GM21825 (cell line): ENCODE measurements around the gene TNFRSF19.
"Not testable (repeated sequence)": the region's sequence is repeated elsewhere in the genome, so short reads cannot be mapped to it uniquely, and the experiment has no call there.

Experiments
- ATAC-seq: cut with Tn5 transposase; IDR thresholded peaks from one replicate; pipeline ENCODE4 v1.9.1; 2021; ENCODE audit warnings: mild to moderate bottlenecking, moderate library complexity; ENCODE audit not compliant: unreplicated experiment

TNFRSF19 gene

GRCh38 chr13:23567906-23568460, 2.2 kb upstream of the TNFRSF19 start:
- no peak for ATAC-seq

- no peak for ATAC-seq
These were observed 706 bp downstream of the TNFRSF19 start for GRCh38 chr13:23570921-23571315.

GRCh38 chr13:23571431-23571830, 1.2 kb downstream of the TNFRSF19 start:
- no peak for ATAC-seq

- no peak for ATAC-seq
These were observed 2.6 kb downstream of the TNFRSF19 start for GRCh38 chr13:23572836-23573235.

DNA sequence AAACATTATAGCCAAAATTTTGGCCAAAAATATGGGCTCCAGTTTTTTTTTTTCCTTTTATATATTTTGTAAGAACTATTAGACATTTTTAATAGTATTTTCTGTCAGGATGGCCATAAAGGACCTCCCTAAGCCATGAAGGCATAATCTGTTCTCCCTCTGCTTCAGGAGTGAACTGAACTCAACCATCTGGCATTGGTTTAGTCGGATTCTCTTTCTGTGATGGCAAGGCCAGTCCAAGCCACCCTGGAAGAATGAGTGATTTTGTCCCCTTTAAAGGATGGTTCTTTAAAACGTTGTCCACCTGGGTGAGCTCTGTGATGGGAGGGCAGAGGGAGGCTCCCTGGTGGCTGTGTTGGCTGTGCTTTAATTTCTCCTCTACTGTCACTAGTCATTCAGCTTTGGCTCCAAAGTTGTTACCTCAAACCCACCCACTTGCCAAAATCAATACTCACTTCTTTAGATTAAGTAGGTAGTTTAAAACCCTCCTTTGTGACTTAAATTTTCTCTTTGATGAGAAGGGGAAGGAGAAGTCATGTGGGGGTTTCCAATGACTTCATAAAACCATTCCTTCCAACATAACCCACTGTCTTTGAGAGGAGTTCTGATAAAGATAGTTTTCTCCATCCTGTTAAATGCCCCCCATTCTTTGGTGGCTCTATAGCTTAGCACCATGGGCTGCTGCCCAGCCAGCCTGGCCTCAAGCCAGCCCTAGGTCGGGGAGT, 4.4 kb downstream of the TNFRSF19 start:
- ATAC-seq, result no peak

DNA sequence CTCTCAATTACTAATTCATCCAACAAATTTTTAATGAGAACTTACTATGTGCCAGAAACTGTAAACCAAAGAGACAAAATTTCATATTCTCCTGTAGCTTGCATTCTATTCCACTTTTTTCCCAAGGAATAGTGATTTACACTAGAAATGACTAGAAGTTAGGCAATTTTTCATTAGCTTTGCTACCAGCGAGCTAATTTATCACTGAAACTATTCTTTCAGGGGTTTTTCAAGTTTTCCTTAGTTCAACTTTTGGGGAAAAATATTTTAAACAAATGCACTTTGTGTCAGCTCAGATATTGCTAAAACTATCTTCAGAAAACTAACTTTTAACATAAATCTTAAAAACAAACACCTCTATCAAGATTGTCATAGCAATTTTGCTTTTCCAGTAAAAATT, 5.4 kb downstream of the TNFRSF19 start:
- no peak for ATAC-seq

DNA sequence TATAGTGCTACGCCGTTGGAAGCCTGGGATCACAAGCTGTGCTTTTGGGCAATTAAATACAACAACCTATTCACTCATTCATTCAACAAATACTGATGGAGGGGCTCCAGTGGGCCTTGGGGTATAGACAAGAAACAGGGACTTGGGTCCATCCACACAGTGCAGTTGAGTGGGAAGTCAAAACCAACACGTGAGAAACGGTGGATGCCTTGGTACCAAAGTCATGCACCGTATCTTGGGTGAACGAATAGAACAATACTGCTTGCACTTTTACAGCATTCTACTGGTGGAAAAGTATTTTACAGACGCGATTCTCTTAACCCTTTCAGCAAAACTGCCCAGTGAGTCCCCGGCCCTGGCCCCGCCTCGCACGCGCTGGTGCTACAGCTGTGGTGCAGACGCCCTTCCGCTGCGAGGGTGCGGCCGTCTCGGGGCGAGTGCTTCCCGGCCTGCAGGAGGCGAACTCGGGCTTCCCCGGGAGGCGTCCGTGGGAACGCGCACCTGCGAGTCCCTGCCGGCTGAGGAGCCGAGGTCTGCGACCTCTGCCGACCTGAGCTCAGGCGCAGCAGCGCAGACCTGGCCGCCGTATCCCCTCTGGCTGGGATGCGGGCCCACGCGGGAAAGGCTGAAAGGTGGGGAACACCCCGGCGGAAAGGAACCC, 8.3 kb downstream of the TNFRSF19 start:
- peak; percentile 71 for ATAC-seq

DNA sequence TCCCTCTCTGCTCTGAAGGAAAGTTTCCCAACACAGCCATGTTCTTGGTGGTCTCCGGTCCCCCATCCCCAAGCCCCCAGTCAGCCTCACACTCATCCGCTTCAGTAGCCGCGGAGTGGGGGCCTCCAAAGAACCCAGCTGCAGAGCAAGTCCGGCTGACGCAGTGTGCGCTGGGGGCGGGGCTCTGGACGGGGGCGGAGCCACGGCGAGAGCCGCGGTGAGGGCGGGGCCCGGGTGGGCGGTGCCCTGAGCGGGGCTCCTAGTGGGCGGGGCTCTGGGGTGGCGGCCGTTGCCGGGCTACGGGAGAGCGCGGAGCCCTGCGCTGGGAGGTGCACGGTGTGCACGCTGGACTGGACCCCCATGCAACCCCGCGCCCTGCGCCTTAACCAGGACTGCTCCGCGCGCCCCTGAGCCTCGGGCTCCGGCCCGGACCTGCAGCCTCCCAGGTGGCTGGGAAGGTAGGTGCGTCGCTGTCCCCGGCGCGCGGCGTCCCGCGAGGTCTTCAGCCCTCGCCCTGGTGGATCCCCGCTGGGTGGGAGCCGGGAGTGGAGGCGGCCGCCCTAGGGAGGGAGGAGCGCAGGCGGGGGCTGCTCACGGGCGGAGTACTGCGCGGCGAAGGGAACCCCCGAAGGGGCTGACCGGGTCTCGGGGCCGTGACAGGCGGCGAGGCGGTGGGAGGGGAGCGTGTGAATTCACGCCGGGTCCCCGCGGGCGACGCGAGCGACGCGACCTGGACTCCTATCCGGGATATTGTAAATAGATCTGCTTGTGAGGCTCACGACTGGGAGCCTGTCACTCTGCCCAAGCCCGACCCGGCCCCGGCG, 9.1 kb downstream of the TNFRSF19 start:
- ATAC-seq, result peak; percentile 89

GRCh38 chr13:23579896-23580683, 9.9 kb downstream of the TNFRSF19 start:
- no peak for ATAC-seq

GRCh38 chr13:23580684-23581060, 10.5 kb downstream of the TNFRSF19 start:
- ATAC-seq, result no peak

- no peak for ATAC-seq
These were observed 13.3 kb downstream of the TNFRSF19 start for GRCh38 chr13:23583491-23583890.

DNA sequence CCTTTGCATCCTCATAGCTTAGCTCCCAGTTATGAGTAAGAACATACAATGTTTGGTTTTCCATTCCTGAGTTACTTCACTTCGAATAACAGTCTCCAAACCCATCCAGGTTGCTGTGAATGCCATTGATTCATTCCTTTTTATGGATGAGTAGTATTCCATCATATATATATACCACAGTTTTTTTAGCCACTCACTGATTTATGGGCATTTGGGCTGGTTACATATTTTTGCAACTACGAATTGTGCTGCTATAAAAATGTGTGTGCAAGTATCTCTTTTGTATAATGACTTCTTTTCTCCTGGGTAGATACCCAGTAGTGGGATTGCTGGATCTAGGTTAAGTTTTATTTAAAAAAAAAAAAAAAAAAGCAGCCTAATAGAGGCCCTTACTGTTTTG, 14.1 kb downstream of the TNFRSF19 start:
- ATAC-seq, result no peak

- ATAC-seq, result no peak
These were observed 16.1 kb downstream of the TNFRSF19 start for GRCh38 chr13:23586336-23586735.

DNA sequence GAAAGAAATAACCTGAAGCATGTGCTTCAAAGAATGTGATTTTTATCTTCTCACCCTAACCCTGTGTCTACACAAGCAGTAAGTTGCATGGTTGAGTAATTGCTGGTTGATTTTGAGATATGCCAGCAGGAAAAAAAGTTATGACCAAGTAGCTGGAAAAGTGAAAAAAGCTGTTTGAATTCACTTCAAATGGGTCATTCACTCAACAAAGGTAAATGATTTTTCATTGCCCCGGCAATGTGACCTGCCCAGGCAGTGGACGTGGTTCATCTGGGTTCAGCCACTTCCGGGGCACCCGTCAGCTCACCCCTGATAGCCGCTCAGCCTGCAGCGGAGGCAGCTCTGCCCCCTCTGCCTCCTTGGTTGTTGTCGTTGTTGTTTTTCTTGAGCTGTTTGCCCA, 18.5 kb downstream of the TNFRSF19 start:
- no peak for ATAC-seq

DNA sequence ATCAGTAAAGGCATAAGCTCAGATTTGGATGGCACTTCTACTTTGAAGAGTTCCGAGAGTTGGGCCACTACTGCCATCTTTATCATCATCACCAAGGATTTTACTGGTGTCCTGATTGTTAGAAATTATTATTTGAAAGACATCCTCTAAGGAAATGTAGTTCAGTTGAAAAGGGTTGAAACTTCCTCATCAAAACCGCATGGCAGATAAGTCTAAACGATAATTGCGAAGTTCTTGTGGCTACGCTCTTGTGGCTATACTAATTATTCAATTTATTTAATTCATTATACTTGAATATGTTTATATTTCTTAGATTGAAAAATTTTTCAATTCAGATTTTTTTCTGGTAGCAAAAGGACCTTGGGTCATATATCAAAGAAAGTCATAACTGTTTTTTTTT, 22.4 kb downstream of the TNFRSF19 start:
- no peak for ATAC-seq

GRCh38 chr13:23593148-23593547, 22.9 kb downstream of the TNFRSF19 start:
- ATAC-seq, result no peak

DNA sequence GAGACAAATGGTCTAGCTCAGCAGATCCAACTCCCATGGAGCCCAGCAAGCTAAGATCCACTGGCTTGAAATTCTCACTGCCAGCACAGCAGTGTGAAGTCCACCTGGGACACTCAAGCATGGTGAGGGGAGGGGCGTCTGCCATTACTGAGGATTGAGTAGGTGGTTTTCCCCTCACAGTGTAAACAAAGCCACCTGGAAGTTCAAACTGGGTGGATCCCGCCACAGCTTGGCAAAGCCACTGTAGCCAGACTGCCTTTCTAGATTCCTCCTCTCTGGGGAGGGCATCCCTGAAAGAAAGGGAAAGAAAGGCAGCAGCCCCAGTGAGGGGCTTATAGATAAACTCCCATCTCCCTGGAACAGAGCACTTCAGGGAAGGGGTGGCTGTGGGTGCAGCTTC, 24.1 kb downstream of the TNFRSF19 start:
- ATAC-seq, result not testable (repeated sequence)

- ATAC-seq, result no peak
These were observed 28.2 kb downstream of the TNFRSF19 start for GRCh38 chr13:23598369-23598768.

- no peak for ATAC-seq
These were observed 29.1 kb downstream of the TNFRSF19 start for GRCh38 chr13:23599083-23599925.

- no peak for ATAC-seq
These were observed 29.9 kb downstream of the TNFRSF19 start for GRCh38 chr13:23600100-23600499.
